Central memory CD4-positive, alpha-beta T cell (primary cell): ENCODE results near the gene CRTAP.
A peak's percentile ranks its signal among the peaks of the same experiment; 100 is the strongest.
"Not testable (repeated sequence)": the region's sequence is repeated elsewhere in the genome, so short reads cannot be mapped to it uniquely, and the experiment has no call there.

Experiments
- DNase-seq: peaks from one replicate; pipeline ENCODE4 v3.0.0; 2022
- total RNA-seq, 3 experiments: gene quantifications; one replicate each; lab custom pipeline; 2026; lab: John Stamatoyannopoulos, UW

Gene CRTAP
- 22.7 to 106 (median 42.4) reads per million in 3 experiments for total RNA-seq

GRCh38 chr3:33113772-33114621 lies at the start of gene CRTAP:
CRTAP (plus strand) TSS chr3:33114014; CDS start chr3:33114078, 64 bp downstream.
- DNase-seq = peak; percentile 81

DNA sequence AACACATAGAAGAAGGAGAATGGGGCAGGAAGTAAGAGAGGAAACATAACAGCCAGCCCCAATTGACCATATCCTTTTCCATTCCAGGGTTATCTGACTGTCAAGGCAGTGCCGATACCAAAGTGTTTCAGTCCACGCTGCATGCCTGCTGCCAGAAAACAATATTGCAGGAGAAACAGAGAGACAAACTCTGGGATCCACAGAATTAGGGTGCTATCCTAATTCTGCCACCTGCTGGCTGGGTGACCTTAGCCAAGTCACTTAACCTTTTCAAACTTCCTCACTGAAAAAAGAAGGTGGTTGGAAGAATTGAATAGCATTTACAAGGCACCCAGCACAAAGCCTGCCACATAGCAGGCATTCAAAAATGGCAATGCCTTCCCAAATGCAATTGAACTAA lies 48.9 kb upstream of the CRTAP start:
- peak; percentile 33 for DNase-seq

DNA sequence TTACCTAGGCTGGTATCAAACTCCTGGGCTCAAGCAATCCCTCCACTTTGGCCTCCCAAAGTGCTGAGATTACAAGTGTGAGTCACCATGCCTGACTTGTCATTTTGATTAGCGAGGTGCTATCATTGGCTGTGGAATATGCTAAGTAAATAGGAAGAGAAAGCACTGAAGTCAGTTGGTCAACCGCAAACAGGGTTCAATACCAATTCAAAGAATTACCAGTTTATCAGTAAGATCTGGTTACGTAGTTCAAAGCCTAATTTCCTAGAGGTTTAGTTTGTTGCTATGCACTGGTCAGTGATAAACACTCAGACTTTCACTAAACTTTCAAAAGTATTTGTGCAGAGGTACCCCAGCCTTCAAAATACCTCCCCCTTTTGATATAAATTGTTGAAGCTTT lies 46.3 kb upstream of the CRTAP start:
- peak; percentile 59 for DNase-seq

DNA sequence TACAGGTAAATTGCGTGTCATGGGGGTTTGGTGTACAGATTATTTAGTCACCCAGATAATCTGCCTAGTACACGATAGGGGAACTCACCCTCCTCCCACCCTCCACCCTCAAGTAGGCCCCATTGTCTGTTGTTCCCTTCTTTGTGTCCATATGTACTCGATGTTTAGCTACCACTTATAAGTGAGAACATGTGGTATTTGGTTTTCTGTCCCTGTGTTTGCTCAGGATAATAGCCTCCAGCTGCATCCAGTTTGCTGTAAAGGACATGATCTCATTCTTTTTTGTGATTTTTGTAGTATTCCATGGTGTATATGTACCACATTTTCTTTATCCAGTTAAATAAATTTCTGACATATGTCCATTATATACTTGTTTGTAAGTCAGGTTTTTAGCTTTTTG lies 44.0 kb upstream of the CRTAP start:
- DNase-seq = not testable (repeated sequence)

- peak; percentile 17 for DNase-seq
Observed at GRCh38 chr3:33071181-33071580, 42.6 kb upstream of the CRTAP start.

GRCh38 chr3:33071946-33072345 lies 41.9 kb upstream of the CRTAP start:
- DNase-seq = no peak

- peak; percentile 53 for DNase-seq
Observed at GRCh38 chr3:33074217-33075067, 39.4 kb upstream of the CRTAP start.

GRCh38 chr3:33075995-33076394 lies 37.8 kb upstream of the CRTAP start:
- no peak for DNase-seq

DNA sequence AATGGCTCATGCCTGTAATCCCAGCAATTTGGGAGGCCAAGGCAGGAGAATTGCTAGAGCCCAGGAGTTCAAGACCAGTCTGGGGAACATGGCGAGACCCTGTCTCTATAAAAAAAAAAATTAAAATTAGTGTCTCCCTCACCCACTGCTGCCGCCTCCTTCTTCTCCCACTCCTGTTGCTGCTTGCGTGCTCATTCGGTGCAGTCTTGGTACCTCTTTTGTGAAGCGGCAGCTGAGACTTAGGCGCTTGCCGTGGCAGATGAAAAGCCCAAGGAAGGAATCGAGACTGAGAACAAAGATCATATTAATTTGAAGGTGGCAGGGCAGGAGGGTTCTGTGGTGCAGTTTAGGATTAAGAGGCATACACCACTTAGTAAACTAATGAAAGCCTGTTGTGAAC lies 36.9 kb upstream of the CRTAP start:
- no peak for DNase-seq

- no peak for DNase-seq
Observed at GRCh38 chr3:33077976-33078375, 35.8 kb upstream of the CRTAP start.

DNA sequence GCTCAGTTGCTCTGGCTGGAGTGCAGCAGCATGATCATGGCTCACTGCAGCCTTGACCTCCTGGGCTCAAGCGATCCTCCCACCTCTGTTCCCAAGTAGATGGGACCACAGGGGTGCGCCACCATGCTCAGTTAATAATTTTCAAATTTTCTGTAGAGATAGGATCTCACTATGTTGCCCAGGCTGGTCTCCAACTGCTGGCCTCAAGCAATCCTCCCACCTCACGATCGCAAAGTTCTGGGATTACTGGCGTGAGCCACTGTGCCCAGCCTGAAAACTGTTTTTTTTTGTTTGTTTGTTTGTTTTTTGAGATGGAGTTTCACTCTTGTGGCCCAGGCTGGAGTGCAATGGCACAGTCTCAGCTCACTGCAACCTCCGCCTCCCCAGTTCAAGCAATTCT lies 34.0 kb upstream of the CRTAP start:
- not testable (repeated sequence) for DNase-seq

DNA sequence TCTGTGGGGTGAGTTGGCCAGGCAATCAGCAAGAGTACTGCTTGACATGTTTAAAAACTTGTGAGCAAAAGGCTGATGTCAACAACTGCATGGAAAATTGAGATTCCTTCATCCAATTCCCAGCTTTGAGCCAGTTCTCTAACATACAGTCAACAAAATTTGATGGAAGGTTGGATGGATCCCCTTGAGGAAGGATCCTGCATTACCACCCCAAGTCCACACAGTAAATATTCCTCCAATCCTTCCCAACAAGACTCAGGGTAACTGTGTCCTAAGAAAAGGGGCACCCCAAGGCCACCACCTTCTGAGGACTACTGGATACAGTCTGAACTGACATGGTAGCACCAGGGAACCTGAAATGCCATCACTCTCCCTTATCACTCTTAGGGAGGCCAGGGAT lies 32.0 kb upstream of the CRTAP start:
- DNase-seq = no peak

DNA sequence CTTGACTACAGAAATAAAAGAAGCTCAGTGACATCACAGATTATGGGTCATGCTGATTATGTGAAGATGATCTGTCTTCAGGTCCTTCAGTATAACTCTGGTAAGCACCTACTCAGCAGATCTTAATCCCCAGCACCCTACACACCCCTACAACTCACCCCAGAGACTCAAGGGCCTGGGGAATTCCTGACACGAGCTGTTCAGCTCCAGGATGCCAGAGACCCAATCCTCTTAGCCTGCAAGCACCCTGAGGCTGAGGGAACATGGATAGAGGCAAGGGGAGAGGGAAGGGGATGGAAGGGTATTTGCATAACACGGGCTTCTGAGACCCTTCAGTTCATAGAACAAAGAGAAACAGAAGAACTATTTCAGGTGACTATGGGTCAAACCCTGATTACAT lies 29.9 kb upstream of the CRTAP start:
- DNase-seq = no peak

GRCh38 chr3:33088691-33089090 lies 25.1 kb upstream of the CRTAP start:
- no peak for DNase-seq

DNA sequence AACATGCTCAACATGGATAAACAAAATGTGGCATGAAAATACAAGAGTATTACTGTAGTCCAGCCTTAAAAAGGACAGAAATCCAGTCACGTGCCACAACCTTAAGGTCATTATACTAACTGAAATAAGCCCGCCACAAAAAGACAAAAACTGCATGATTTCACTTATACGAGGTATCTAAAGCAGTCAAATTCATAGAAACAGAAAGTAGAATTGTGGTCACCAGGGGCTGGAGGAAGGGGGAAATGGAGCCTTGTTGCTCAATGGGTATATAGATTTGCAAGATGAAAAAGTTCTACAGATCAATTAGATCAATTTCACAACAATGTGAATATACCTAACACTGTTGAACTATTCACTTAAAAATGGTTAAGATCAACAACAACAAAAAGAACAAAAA lies 24.3 kb upstream of the CRTAP start:
- DNase-seq = peak; percentile 15

DNA sequence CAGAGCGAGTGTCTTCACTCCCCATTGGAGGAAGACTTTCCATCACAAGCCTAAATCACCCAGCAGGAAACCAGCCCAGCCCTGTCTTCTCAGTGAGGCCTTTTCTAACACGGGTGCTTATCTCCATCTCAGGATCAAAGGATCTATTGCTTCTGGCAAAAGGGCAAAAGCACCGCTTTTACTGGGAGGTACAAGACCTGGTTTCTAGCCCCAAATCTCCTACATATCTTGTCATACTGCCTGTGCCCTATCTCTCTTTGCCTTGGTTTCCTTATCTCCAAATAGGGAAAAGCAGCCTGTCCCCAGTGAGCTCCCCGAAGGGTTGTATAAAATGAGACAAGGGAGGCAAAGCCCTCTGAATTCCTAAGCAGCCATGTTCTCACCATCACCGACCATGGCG lies 22.1 kb upstream of the CRTAP start:
- DNase-seq = no peak

- DNase-seq = no peak
Observed at GRCh38 chr3:33092496-33093254, 21.1 kb upstream of the CRTAP start.

DNA sequence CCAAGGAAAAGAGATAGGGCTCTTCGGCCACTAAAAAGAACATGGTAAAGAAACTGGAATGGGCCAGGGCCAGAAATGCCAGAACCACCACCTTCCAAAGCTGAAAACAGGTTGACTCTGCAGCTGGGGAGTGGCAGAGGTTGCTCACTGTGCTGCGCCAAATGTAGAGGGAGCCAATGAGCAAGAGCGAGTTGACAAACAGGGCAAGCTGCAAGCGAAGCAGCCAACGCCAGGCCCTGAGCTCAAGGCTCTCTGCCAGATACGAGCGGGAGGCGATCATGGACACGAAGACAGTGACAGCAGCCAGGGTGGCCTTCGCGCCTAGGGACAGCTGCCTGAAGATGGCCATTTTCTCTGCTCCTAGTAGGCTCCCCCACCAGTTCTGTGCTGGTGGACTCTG lies 20.0 kb upstream of the CRTAP start:
- DNase-seq = no peak

- DNase-seq = no peak
Observed at GRCh38 chr3:33095436-33095835, 18.4 kb upstream of the CRTAP start.

DNA sequence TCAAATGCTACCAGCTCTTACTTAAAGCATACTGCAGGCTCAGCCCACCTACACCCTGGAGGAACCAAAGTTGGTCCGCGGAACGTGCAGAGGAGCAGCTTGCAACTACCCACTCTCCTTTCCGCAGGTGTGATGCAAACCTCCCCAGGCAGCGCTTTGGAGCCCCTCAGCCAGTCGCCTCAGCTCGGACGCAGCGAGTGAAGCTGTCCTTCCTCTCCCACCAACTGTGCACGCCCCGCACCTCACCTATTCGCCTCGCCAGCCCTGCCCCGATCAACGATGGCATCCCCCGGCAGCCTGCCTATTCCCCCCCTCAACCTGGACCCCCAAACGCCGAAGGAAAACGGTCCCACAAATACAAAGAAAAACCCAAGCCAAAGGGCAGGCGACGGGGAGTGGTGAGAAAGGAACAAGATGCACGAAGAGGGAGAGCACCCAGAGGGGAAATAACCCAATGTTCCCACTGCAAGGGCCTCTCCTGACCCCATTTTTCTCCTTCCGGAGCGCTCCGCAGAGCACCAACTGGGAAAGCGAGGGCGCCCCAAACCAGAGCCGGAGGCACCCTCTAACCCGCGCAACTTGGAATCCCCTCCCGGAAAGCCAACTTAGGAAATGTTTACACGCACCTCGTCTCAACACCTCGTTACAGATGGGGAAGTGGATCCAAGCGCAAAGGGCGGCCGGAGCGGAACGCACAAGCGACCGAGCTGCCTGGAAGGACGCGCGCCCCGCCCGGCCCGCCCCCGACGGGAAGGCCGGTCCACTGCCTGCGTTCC lies 17.5 kb upstream of the CRTAP start:
- peak; percentile 41 for DNase-seq

DNA sequence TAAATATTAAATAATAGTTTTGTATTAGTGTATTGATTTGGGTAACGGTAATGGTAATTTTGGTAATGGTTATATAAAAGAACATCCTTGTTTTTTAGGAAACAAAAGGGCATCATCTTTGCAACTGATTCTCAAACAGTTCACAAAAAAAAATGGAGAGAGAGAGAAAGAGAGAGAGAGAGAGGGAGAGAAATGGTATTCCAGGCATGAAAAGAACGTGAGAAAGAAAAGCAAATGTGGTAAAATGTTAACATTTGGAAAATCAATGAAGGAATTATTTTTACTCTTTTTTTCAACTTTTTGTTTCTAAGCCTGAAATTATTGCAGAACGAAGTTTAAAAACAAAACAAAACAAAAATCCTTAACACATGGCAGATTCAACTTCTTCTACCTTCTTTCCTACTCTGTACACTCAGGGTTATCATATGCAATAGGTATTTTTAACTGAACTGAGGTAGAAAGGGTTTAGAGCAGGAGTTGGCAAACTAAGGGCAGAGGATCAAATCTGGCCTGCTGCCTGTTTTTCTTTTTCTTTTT lies 14.6 kb upstream of the CRTAP start:
- DNase-seq = no peak

DNA sequence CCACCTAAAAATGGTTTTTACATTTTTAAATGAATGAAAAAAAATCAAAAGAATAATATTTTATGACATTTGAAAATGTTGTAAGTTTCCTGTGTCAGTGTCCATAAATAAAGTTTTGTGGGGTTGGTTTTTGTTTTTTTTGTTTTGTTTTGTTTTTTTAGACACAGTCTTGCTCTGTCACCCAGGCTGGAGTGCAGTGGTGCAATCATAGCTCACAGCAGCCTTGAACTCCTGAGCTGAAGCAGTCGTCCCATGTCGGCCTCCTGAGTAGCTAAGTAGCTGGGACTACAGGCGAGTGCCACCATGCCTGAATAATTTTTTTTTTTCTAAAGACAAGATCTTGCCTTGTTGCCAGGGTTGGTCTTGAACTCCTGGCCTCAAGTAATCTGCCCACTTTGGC lies 14.1 kb upstream of the CRTAP start:
- DNase-seq = no peak
